Right lobe of liver (tissue), 4 donors: ENCODE data around the gene BOLA2B.
"Not testable (repeated sequence)": the region's sequence is repeated elsewhere in the genome, so short reads cannot be mapped to it uniquely, and the experiment has no call there.

Experiments used
- POLR2A ChIP-seq: fragments of 450-650 bp; IDR thresholded peaks from one replicate; pipeline ENCODE4 v1.6.1; 2017; ENCODE audit warnings: antibody characterized with exemption, mild to moderate bottlenecking
- TF ChIP-seq, protein P1 (sequence below), 4 donors: fragments of 200-600 bp in 3 of 4; fragments of 450-650 bp in 1 of 4; IDR thresholded peaks; one replicate each; pipeline versions ENCODE4 v1.5.1 to v1.8.0; 2016 to 2022; ENCODE audit warnings: antibody characterized with exemption in 4 of 4, mild to moderate bottlenecking in 2 of 4
- donor health status: DM: no; HTN: no; CAD: no.
- donor health status: DM: no; HTN: no; CAD: no.
- donor health status: DM: no; HTN: yes; CAD: no.

DNA sequence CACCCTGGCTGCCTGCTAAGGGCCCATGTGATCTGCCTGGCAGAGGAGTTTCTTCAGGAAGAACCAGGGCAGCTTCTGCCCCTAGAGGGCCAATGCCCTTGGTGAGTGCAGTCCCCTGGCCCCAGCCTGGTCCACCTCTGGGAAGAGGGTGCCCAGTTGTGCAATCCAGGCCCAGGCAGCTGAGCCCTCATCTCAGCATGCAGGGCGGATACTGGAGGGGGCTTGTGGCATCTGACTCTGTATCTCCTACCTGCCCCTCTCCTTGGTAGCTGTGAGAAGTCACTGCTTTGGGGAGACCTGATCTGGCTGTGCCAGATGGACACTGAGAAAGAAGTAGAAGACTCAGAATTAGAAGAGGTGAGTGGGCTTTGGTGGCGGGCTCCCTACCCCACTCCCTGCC is 3.5 kb upstream of the BOLA2B start:
- TF ChIP-seq, protein P1, sequence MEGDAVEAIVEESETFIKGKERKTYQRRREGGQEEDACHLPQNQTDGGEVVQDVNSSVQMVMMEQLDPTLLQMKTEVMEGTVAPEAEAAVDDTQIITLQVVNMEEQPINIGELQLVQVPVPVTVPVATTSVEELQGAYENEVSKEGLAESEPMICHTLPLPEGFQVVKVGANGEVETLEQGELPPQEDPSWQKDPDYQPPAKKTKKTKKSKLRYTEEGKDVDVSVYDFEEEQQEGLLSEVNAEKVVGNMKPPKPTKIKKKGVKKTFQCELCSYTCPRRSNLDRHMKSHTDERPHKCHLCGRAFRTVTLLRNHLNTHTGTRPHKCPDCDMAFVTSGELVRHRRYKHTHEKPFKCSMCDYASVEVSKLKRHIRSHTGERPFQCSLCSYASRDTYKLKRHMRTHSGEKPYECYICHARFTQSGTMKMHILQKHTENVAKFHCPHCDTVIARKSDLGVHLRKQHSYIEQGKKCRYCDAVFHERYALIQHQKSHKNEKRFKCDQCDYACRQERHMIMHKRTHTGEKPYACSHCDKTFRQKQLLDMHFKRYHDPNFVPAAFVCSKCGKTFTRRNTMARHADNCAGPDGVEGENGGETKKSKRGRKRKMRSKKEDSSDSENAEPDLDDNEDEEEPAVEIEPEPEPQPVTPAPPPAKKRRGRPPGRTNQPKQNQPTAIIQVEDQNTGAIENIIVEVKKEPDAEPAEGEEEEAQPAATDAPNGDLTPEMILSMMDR (IDR thresholded peaks at IDR 0.05) = not testable (repeated sequence)
- not testable (repeated sequence) for TF ChIP-seq POLR2A
